SK-N-MC (cell line): Measurements from ENCODE around the gene FAM217A.
A peak's percentile ranks its signal among the peaks of the same experiment; 100 is the strongest.
"Not testable (repeated sequence)": the region's sequence is repeated elsewhere in the genome, so short reads cannot be mapped to it uniquely, and the experiment has no call there.

Source experiments
- DNase-seq: peaks from one replicate; pipeline ENCODE4 v3.0.0-alpha.2; 2011; ENCODE audit warnings: low read depth, low spot score
- H3K27ac ChIP-seq: fragments of 200-600 bp; sonication (generic); 2 replicates; pipeline ENCODE4 v1.5.1; 2016; ENCODE audit warnings: mixed run types
- H3K36me3 ChIP-seq: fragments of 200-600 bp; sonication (generic); 2 replicates; pipeline ENCODE4 v1.6.1; 2017; ENCODE audit warnings: antibody characterized with exemption, low read length, mixed read lengths; ENCODE audit not compliant: insufficient read depth
- H3K4me3 ChIP-seq: fragments of 200-600 bp; sonication (generic); 2 replicates; pipeline ENCODE4 v1.5.1; 2016
- H3K9ac ChIP-seq: fragments of 200-600 bp; sonication (generic); 2 replicates; pipeline ENCODE4 v1.8.0; 2017; ENCODE audit warnings: mixed run types, mixed read lengths; ENCODE audit not compliant: insufficient read length
- H3K9me3 ChIP-seq: fragments of 200-600 bp; sonication (generic); 2 replicates; pipeline ENCODE4 v1.6.1; 2017; ENCODE audit warnings: low read depth, mild to moderate bottlenecking, antibody characterized with exemption, low read length, moderate library complexity, mixed read lengths
- EZH2 ChIP-seq: fragments of 200-600 bp; sonication (generic); IDR thresholded peaks from one replicate; pipeline ENCODE4 v1.6.1; 2017; ENCODE audit warnings: antibody characterized with exemption
- FOXP2 ChIP-seq: optimal IDR thresholded peaks from 2 replicates; pipeline ENCODE3; 2011; ENCODE audit warnings: mild to moderate bottlenecking, moderate library complexity; ENCODE audit not compliant: insufficient read depth; ENCODE audit errors: extremely low read length, control extremely low read depth
- POLR2AphosphoS5 ChIP-seq: IDR thresholded peaks from 2 replicates; pipeline ENCODE4 v1.6.1; 2012; ENCODE audit warnings: mild to moderate bottlenecking, low read depth, low read length, borderline replicate concordance

Gene FAM217A

DNA sequence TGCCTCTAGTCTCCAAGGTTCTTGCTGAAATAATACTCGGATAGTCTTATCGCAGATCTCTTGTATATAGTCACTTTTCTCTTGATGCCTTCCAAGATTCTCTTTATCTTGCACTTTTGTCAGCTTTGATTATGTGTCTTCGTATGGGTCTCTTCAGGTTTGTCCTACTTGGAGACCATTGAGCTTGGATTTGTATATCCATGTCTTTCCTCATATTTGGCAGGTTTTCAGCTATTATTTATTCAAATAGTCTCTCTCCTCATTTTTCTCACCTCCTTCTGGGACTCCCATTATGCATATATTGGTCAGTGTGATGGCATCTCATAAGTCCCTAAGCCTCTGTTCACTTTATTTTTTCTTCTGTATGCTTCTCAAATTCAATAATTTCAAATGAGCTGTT lies 33.4 kb upstream of the FAM217A start:
- H3K27ac ChIP-seq = no peak overlapping the region
- DNase-seq = no peak
- no peak overlapping the region for H3K4me3 ChIP-seq
- H3K9me3 ChIP-seq = no peaks in the 10 kb centered on the region
- TF ChIP-seq POLR2AphosphoS5 = no peak
- no peak for TF ChIP-seq FOXP2
- TF ChIP-seq EZH2 = no peak
- no peak overlapping the region for H3K9ac ChIP-seq
- peaks cover 27% of the 10 kb centered on the region for H3K36me3 ChIP-seq

- H3K27ac ChIP-seq, H3K36me3 ChIP-seq, H3K4me3 ChIP-seq, DNase-seq, H3K9me3 ChIP-seq, H3K9ac ChIP-seq: not testable (repeated sequence)
Measured at GRCh38 chr6:4109363-4109815, 30.5 kb upstream of the FAM217A start.

DNA sequence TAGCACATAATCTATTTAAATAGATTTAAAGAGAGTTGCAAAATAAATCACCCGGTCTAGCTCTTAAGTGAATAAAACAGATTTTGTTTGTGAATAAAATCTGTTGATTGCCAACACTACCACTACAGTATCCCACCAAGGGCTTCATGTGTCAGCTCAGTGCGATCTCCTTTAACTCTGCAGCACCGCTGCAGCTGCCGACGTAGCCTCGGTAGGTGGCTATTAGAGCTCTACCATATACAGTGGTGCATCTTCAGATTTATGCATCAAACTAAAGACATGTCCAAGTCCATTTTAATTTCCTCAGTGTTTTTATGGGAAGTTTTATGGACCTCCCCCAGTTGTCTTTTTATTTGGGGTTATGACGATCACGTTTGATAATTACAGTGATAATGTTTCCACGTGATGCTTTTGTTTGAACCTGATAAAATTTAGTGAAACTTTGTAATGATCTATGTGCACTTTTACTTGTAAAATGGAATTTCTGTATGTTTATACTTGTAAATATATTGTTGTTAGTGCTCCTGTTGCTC lies 29.7 kb upstream of the FAM217A start:
- Histone ChIP-seq H3K27ac (no peak overlapping the region), H3K36me3 (no peaks in the 10 kb centered on the region), H3K9ac (no peak overlapping the region), H3K9me3 (no peaks in the 10 kb centered on the region), H3K4me3 (no peak overlapping the region)
- DNase-seq = no peak
- no peak for TF ChIP-seq POLR2AphosphoS5
- no peak for TF ChIP-seq FOXP2
- no peak for TF ChIP-seq EZH2

GRCh38 chr6:4107873-4108272 lies 28.9 kb upstream of the FAM217A start:
- no peak overlapping the region for H3K27ac ChIP-seq
- TF ChIP-seq FOXP2 = no peak
- no peak for TF ChIP-seq EZH2
- no peak for TF ChIP-seq POLR2AphosphoS5

DNA sequence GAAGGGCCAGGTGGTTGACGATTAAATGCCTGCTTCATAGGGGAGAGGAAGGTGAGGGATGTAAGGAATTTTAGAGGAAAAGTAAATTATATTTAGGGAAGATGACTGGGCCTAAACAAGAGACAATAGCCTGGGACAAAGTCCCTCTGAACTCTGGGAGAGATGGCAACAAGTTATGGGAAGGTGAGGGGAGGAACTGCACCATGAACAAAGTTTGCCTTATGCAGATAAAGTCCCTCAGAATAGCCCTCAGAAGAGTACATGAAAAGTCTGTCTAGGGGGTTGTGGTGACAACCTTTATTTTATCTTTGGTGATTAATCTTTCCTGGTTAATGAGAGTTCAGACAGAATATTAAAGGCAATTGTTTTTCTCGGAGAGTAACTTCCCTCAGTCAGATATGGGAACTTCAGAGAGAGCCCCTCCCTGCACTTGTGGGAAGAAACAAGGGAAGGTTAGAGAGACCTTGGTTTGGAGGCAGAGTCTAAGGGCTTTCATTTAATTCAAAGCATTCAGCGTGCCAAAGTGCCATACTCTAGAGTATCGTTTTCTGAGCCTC lies 27.1 kb upstream of the FAM217A start:
- no peaks in the 10 kb centered on the region for H3K9me3 ChIP-seq
- no peak for TF ChIP-seq FOXP2
- TF ChIP-seq EZH2 = no peak
- TF ChIP-seq POLR2AphosphoS5 = no peak
- no peak for DNase-seq
- H3K4me3 ChIP-seq = no peak overlapping the region
- H3K27ac ChIP-seq = no peak overlapping the region
- H3K9ac ChIP-seq = no peak overlapping the region
- no peaks in the 10 kb centered on the region for H3K36me3 ChIP-seq

More at GRCh38 chr6:4107873-4108272, 28.9 kb upstream of the FAM217A start:
- no peaks in the 10 kb centered on the region for H3K36me3 ChIP-seq
- no peak overlapping the region for H3K4me3 ChIP-seq
- H3K9ac ChIP-seq = no peak overlapping the region
- no peak for DNase-seq
- no peaks in the 10 kb centered on the region for H3K9me3 ChIP-seq

- no peak for DNase-seq
- no peak overlapping the region for H3K9ac ChIP-seq
- TF ChIP-seq FOXP2 (no peak), POLR2AphosphoS5 (no peak), EZH2 (no peak)
- no peak overlapping the region for H3K4me3 ChIP-seq
- H3K9me3 ChIP-seq = no peaks in the 10 kb centered on the region
- no peaks in the 10 kb centered on the region for H3K36me3 ChIP-seq
- no peak overlapping the region for H3K27ac ChIP-seq
Measured at GRCh38 chr6:4103929-4104328, 25.0 kb upstream of the FAM217A start.

GRCh38 chr6:4102687-4103244 lies 23.8 kb upstream of the FAM217A start:
- DNase-seq = no peak
- Histone ChIP-seq H3K4me3 (no peak overlapping the region), H3K36me3 (no peaks in the 10 kb centered on the region), H3K9ac (no peak overlapping the region), H3K9me3 (no peaks in the 10 kb centered on the region), H3K27ac (no peak overlapping the region)
- peak; percentile 36 for TF ChIP-seq FOXP2
- no peak for TF ChIP-seq POLR2AphosphoS5

DNA sequence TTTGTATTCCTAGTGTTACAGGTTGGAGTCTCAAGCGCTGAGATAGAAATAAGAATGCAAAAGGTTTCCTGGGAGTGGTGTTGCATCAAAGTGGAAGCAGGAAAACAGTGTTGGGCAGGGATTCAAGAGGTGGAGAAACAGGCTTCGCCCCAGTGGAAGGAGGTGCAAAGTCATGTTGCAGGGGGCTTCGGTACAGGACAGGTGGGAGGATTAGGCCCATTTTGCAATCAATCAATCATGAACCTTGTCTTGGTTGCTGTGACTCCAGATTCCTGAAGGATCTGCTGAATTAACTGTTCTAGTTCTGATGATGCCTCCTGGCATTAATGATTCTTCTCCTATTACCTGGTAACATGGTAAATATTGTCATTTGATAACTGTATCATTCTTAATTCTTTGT lies 22.4 kb upstream of the FAM217A start:
- Histone ChIP-seq H3K9ac (no peak overlapping the region), H3K4me3 (no peak overlapping the region), H3K36me3 (no peaks in the 10 kb centered on the region), H3K9me3 (no peaks in the 10 kb centered on the region), H3K27ac (no peak overlapping the region)
- no peak for DNase-seq
- TF ChIP-seq FOXP2 (no peak), EZH2 (no peak), POLR2AphosphoS5 (no peak)

- no peak for TF ChIP-seq FOXP2
- TF ChIP-seq POLR2AphosphoS5 = no peak
- no peak for TF ChIP-seq EZH2
- H3K27ac ChIP-seq = no peak overlapping the region
- no peaks in the 10 kb centered on the region for H3K36me3 ChIP-seq
- no peak overlapping the region for H3K9ac ChIP-seq
- H3K4me3 ChIP-seq = no peak overlapping the region
- no peak for DNase-seq
- no peaks in the 10 kb centered on the region for H3K9me3 ChIP-seq
Measured at GRCh38 chr6:4100655-4101054, 21.7 kb upstream of the FAM217A start.
